ENCODE results near the gene LAMTOR3.

Gene LAMTOR3

GRCh38 chr4:99891351-99891750 lies 2.9 kb downstream of the LAMTOR3 start:
- no peak overlapping the region for H3K27ac Mint-ChIP-seq
- no peak for DNase-seq
- no peaks in the 10 kb centered on the region for H3K27me3 Mint-ChIP-seq (ENCODE audit: low read depth, poor library complexity)
- H3K4me3 Mint-ChIP-seq: no peak overlapping the region
- peaks cover 32% of the 10 kb centered on the region for H3K4me1 Mint-ChIP-seq
- H3K9me3 Mint-ChIP-seq: no peaks in the 10 kb centered on the region
- no peaks in the 10 kb centered on the region for H3K36me3 Mint-ChIP-seq (ENCODE audit: low read depth)
- no peak for TF ChIP-seq CTCF (IDR thresholded peaks at IDR 0.05)

- TF ChIP-seq CTCF (IDR thresholded peaks at IDR 0.05): no peak
- Mint-ChIP-seq H3K36me3 (ENCODE audit: low read depth) (no peaks in the 10 kb centered on the region), H3K27ac (no peak overlapping the region), H3K9me3 (no peaks in the 10 kb centered on the region), H3K27me3 (ENCODE audit: low read depth, poor library complexity) (no peaks in the 10 kb centered on the region), H3K4me3 (no peak overlapping the region), H3K4me1 (peaks cover 6% of the 10 kb centered on the region)
- no peak for DNase-seq
Measured at GRCh38 chr4:99887837-99888236, 6.4 kb downstream of the LAMTOR3 start.

GRCh38 chr4:99886146-99886545 lies 8.1 kb downstream of the LAMTOR3 start:
- Mint-ChIP-seq H3K36me3 (ENCODE audit: low read depth) (no peaks in the 10 kb centered on the region), H3K27me3 (ENCODE audit: low read depth, poor library complexity) (no peaks in the 10 kb centered on the region), H3K27ac (no peak overlapping the region), H3K9me3 (no peaks in the 10 kb centered on the region), H3K4me1 (no peaks in the 10 kb centered on the region), H3K4me3 (no peak overlapping the region)
- DNase-seq: no peak
- TF ChIP-seq CTCF (IDR thresholded peaks at IDR 0.05): no peak

- H3K36me3 Mint-ChIP-seq (ENCODE audit: low read depth): no peaks in the 10 kb centered on the region
- no peaks in the 10 kb centered on the region for H3K9me3 Mint-ChIP-seq
- H3K27me3 Mint-ChIP-seq (ENCODE audit: low read depth, poor library complexity): no peaks in the 10 kb centered on the region
- no peak overlapping the region for H3K27ac Mint-ChIP-seq
- TF ChIP-seq CTCF (IDR thresholded peaks at IDR 0.05): no peak
- DNase-seq: no peak
- H3K4me1 Mint-ChIP-seq: no peaks in the 10 kb centered on the region
- H3K4me3 Mint-ChIP-seq: no peak overlapping the region
Measured at GRCh38 chr4:99885687-99886086, 8.5 kb downstream of the LAMTOR3 start.

- Mint-ChIP-seq H3K36me3 (ENCODE audit: low read depth) (peaks cover 2% of the 10 kb centered on the region), H3K27me3 (ENCODE audit: low read depth, poor library complexity) (no peaks in the 10 kb centered on the region), H3K4me3 (no peak overlapping the region), H3K4me1 (no peaks in the 10 kb centered on the region), H3K27ac (no peak overlapping the region), H3K9me3 (no peaks in the 10 kb centered on the region)
- TF ChIP-seq CTCF (IDR thresholded peaks at IDR 0.05): peak; percentile 56
- DNase-seq: no peak
Measured at GRCh38 chr4:99885063-99885664, 9.1 kb downstream of the LAMTOR3 start.

GRCh38 chr4:99879458-99879857 lies 14.8 kb downstream of the LAMTOR3 start:
- Mint-ChIP-seq H3K27me3 (ENCODE audit: low read depth, poor library complexity) (no peaks in the 10 kb centered on the region), H3K4me1 (peaks cover 17% of the 10 kb centered on the region), H3K4me3 (no peak overlapping the region), H3K27ac (no peak overlapping the region), H3K9me3 (peaks cover 3% of the 10 kb centered on the region), H3K36me3 (ENCODE audit: low read depth) (peaks cover 10% of the 10 kb centered on the region)
- DNase-seq: no peak
- no peak for TF ChIP-seq CTCF (IDR thresholded peaks at IDR 0.05)

Measured in nephron progenitor cell (in vitro differentiated cells).